B cell (primary cell): Measurements from ENCODE around the gene FBXO9. TPM values are rescaled to one million over a fixed set of nuclear protein-coding genes. Genes with fewer than 3 reads are reported as not detected.

Experiments used
- ATAC-seq: fragments of 200-7000 bp; cut with Tn5 transposase; one replicate; pipeline ENCODE4 v1.10.0; 2021; ENCODE audit warnings: low read depth, mild to moderate bottlenecking, moderate number of reproducible peaks, moderate library complexity
- CTCF ChIA-PET: fragments of 350-600 bp; sonication (Branson Sonifier 250); formaldehyde crosslinking; loops from one replicate; lab custom pipeline; 2021; ENCODE audit warnings: antibody characterized with exemption, inconsistent platforms; lab: Charles Lee
- POLR2A ChIA-PET: fragments of 350-600 bp; sonication (Branson Sonifier 250); formaldehyde crosslinking; loops from one replicate; lab custom pipeline; 2021; ENCODE audit warnings: antibody characterized with exemption; lab: Charles Lee
- DNase-seq: peaks from one replicate; pipeline ENCODE4 v3.0.0; 2013
- H2AFZ ChIP-seq: 2 replicates; pipeline ENCODE4 v1.6.1; 2012; ENCODE audit warnings: mild to moderate bottlenecking, low read depth, low read length; ENCODE audit not compliant: insufficient read depth, poor library complexity, severe bottlenecking
- H3K27ac ChIP-seq, 2 donors: 1 replicate in 1 of 2; 2 replicates in 1 of 2; pipeline ENCODE4 v1.5.1; 2012 to 2013; ENCODE audit warnings: low read length in 2 of 2, mild to moderate bottlenecking in 2 of 2, moderate library complexity in 1 of 2
- H3K27me3 ChIP-seq, 4 experiments: fragments of 200-600 bp in 1 of 4; sonication (generic) in 1 of 4; replicated peaks in 1 of 4; 1 replicate in 2 of 4; 2 replicates in 2 of 4; pipeline versions ENCODE4 v1.6.1 to v1.7.0; 2013 to 2016; ENCODE audit warnings: low read length in 3 of 4, mild to moderate bottlenecking in 2 of 4, mixed read lengths in 1 of 4, moderate library complexity in 1 of 4; ENCODE audit not compliant: insufficient read depth in 4 of 4, control insufficient read depth in 3 of 4; ENCODE audit errors: control extremely low read depth in 1 of 4
- H3K36me3 ChIP-seq, 2 experiments: replicated peaks in 1 of 2; 1 replicate in 1 of 2; 2 replicates in 1 of 2; pipeline versions ENCODE4 v1.6.1 to v1.7.1; 2013; ENCODE audit warnings: low read length in 1 of 2; ENCODE audit not compliant: insufficient read depth in 2 of 2, control insufficient read depth in 1 of 2; ENCODE audit errors: control extremely low read depth in 1 of 2, extremely low read depth in 1 of 2
- H3K4me1 ChIP-seq, 2 donors: fragments of 200-600 bp in 1 of 2; sonication (generic) in 1 of 2; 1 replicate in 1 of 2; 2 replicates in 1 of 2; pipeline versions ENCODE4 v1.5.1 to v1.6.1; 2013 to 2017; ENCODE audit warnings: low read length in 2 of 2; ENCODE audit not compliant: control insufficient read depth in 2 of 2, insufficient read depth in 2 of 2
- H3K4me2 ChIP-seq: replicated peaks from 2 replicates; pipeline ENCODE3; 2012; ENCODE audit warnings: mild to moderate bottlenecking, low read depth, low read length; ENCODE audit not compliant: poor library complexity, severe bottlenecking
- H3K4me3 ChIP-seq, 5 experiments: fragments of 200-600 bp in 1 of 5; sonication (generic) in 1 of 5; 1 replicate in 3 of 5; 2 replicates in 2 of 5; pipeline versions ENCODE4 v1.5.1 to v1.7.0; 2011 to 2016; ENCODE audit warnings: low read length in 4 of 5, mild to moderate bottlenecking in 4 of 5, low read depth in 2 of 5, control low read depth in 1 of 5, moderate library complexity in 1 of 5; ENCODE audit not compliant: insufficient read depth in 1 of 5; ENCODE audit errors: control extremely low read depth in 1 of 5, extremely low read depth in 1 of 5
- H3K79me2 ChIP-seq: fragments of 200-600 bp; sonication (generic); one replicate; pipeline ENCODE4 v1.6.0; 2016; ENCODE audit warnings: low read length; ENCODE audit not compliant: control insufficient read depth, insufficient read depth
- H3K9ac ChIP-seq: fragments of 200-600 bp; sonication (generic); 2 replicates; pipeline ENCODE4 v1.6.1; 2017; ENCODE audit warnings: mild to moderate bottlenecking, low read length, moderate library complexity
- H3K9me3 ChIP-seq, 3 donors: one replicate each; pipeline versions ENCODE4 v1.6.1 to v1.7.1; 2013; ENCODE audit warnings: low read length in 2 of 3; ENCODE audit not compliant: control insufficient read depth in 2 of 3, insufficient read depth in 1 of 3; ENCODE audit errors: control extremely low read depth in 1 of 3
- H4K20me1 ChIP-seq: 2 replicates; pipeline ENCODE4 v1.6.0; 2012; ENCODE audit warnings: mild to moderate bottlenecking, low read length; ENCODE audit not compliant: insufficient read depth, control insufficient read depth, poor library complexity, severe bottlenecking
- H3K27ac Mint-ChIP-seq: one replicate; pipeline ENCODE4 v1.8.0; 2021; ENCODE audit warnings: mixed read lengths
- H3K27me3 Mint-ChIP-seq: one replicate; pipeline ENCODE4 v1.8.0; 2021; ENCODE audit warnings: mixed read lengths
- H3K4me1 Mint-ChIP-seq: one replicate; pipeline ENCODE4 v1.8.0; 2021; ENCODE audit warnings: mixed read lengths
- H3K4me3 Mint-ChIP-seq: one replicate; pipeline ENCODE4 v1.8.0; 2021; ENCODE audit warnings: mixed read lengths
- H3K9me3 Mint-ChIP-seq: one replicate; pipeline ENCODE4 v1.8.0; 2022; ENCODE audit warnings: mixed read lengths; ENCODE audit not compliant: insufficient read depth
- EZH2 ChIP-seq: IDR thresholded peaks from 2 replicates; pipeline ENCODE4 v1.6.1; 2012; ENCODE audit warnings: borderline replicate concordance, low read depth, mild to moderate bottlenecking, moderate library complexity, low read length; ENCODE audit not compliant: insufficient read depth, poor library complexity, severe bottlenecking
- WGBS: methylation state at CpG from one replicate; pipeline ENCODE4 v1.1.5; 2013; ENCODE audit warnings: missing lambda C conversion rate; ENCODE audit not compliant: insufficient coverage; 5-methylcytosine and 5-hydroxymethylcytosine counted together
- intact Hi-C: fragments of 100-400 bp; cut with micrococcal nuclease; formaldehyde crosslinking; loops from one replicate; pipeline ENCODE4 v1.10.0; 2022
- polyA plus RNA-seq: library from polyadenylated mRNA; depleted of rRNA; stranded (reverse); fragments of >200 nt; gene quantifications from 2 replicates; pipeline ENCODE4 v1.2.3, GENCODE V29; 2012
- total RNA-seq, 2 donors: library from RNA; stranded (reverse); fragments of 120-200 nt in 1 of 2; gene quantifications; 1 replicate in 1 of 2; 2 replicates in 1 of 2; pipeline versions ENCODE4 v1.2.3 to v1.2.4, GENCODE V29; 2013 to 2022
- TF ChIP-seq, protein P1 (sequence below): fragments of 200-600 bp; IDR thresholded peaks from one replicate; pipeline ENCODE4 v1.8.0; 2022; ENCODE audit warnings: antibody characterized with exemption, mild to moderate bottlenecking

The FBXO9 gene
- total and polyA plus RNA-seq, 2 donors (not counting 1 experiment from before 2014, with no cell fraction given): 105 TPM

DNA sequence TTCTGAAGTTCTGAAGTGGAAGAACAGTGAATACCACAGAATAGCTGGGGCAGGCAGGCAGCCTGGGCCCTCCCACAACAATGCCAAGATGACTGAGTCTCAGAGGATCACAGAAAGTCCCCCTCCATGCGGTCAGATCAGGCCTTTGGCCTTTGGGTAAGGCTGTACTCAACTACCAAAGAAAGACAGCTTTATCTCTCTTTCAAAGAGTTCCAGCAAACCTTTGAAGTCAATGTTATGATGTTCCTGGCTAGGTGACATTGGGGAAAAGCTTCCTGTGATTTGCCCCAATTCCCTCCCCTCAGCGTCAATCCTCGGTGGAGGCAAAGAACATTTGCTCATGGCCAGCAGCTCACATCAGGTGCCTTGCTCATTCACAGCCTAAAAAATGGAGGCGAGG lies 10.7 kb upstream of the FBXO9 start:
- no peaks in the 10 kb centered on the region for H4K20me1 ChIP-seq
- peaks cover 7 to 8% of the 10 kb centered on the region in 2 donors for H3K4me1 ChIP-seq
- no peak overlapping the region for H2AFZ ChIP-seq
- intact Hi-C loops: no loop called here
- H3K27ac ChIP-seq: no peak overlapping the region
- H3K27me3 Mint-ChIP-seq: no peaks in the 10 kb centered on the region
- peaks cover 38% of the 10 kb centered on the region for H3K4me1 Mint-ChIP-seq
- H3K9me3 Mint-ChIP-seq: no peaks in the 10 kb centered on the region
- H3K4me3 Mint-ChIP-seq: no peak overlapping the region
- ChIA-PET CTCF (interaction anchor here (1.1 to 1.3 kb wide), 3 partner anchors 9 to 432 kb away, joined by 3 to 4 read pairs (median 3); partner anchors contain the start of gene GSTA4), POLR2A (no interaction called here)
- no peak overlapping the region for H3K9ac ChIP-seq
- H3K27me3 ChIP-seq: no peaks in the 10 kb centered on the region
- no CpG with 5 or more reads among the region's 4 CpGs for WGBS
- H3K27ac Mint-ChIP-seq: no peak overlapping the region
- no peak for DNase-seq
- H3K4me2 ChIP-seq: no peak overlapping the region
- H3K36me3 ChIP-seq: peaks cover 0 to 3% of the 10 kb centered on the region in 2 experiments
- TF ChIP-seq, protein P1, sequence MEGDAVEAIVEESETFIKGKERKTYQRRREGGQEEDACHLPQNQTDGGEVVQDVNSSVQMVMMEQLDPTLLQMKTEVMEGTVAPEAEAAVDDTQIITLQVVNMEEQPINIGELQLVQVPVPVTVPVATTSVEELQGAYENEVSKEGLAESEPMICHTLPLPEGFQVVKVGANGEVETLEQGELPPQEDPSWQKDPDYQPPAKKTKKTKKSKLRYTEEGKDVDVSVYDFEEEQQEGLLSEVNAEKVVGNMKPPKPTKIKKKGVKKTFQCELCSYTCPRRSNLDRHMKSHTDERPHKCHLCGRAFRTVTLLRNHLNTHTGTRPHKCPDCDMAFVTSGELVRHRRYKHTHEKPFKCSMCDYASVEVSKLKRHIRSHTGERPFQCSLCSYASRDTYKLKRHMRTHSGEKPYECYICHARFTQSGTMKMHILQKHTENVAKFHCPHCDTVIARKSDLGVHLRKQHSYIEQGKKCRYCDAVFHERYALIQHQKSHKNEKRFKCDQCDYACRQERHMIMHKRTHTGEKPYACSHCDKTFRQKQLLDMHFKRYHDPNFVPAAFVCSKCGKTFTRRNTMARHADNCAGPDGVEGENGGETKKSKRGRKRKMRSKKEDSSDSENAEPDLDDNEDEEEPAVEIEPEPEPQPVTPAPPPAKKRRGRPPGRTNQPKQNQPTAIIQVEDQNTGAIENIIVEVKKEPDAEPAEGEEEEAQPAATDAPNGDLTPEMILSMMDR: no peak
- no peak for TF ChIP-seq EZH2
- no peak for ATAC-seq
- H3K4me3 ChIP-seq: no peak overlapping the region
- peaks cover 22% of the 10 kb centered on the region for H3K79me2 ChIP-seq
- no peaks in the 10 kb centered on the region for H3K9me3 ChIP-seq

DNA sequence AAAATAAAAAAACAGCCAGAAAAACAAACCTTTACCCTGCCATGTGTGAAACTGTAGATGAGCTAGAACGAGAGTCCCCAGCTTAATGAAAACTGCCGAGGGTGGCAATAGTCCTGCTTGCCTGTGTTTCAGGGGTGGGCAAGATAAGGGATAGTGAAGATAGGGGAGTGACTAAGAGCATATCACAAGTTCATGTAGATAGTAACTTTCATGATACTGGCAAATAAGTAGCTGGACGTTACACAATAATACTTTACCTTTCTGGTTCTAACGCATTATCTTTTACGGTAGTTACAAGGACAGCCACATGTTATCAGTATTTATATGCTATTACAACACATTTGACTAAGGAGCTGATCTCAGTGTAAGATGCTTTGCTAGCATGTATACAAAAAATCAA lies 9.3 kb upstream of the FBXO9 start:
- intact Hi-C loops: no loop called here
- H3K4me2 ChIP-seq: no peak overlapping the region
- Mint-ChIP-seq H3K27me3 (no peaks in the 10 kb centered on the region), H3K27ac (no peak overlapping the region), H3K4me1 (peaks cover 51% of the 10 kb centered on the region), H3K9me3 (no peaks in the 10 kb centered on the region), H3K4me3 (no peak overlapping the region)
- H3K9me3 ChIP-seq: no peaks in the 10 kb centered on the region
- no peak overlapping the region for H3K4me3 ChIP-seq
- CTCF ChIA-PET: interaction anchor here (1.2 kb wide), 1 partner anchor 8 kb away, joined by 4 read pairs; no protein-coding TSS in a partner anchor
- H3K27me3 ChIP-seq: no peaks in the 10 kb centered on the region
- no peaks in the 10 kb centered on the region for H4K20me1 ChIP-seq
- TF ChIP-seq EZH2: no peak
- TF ChIP-seq, protein P1: no peak
- WGBS: 83% methylated on average over 1 of the region's 5 CpGs
- ATAC-seq (no peak), DNase-seq (no peak)
- H3K79me2 ChIP-seq: peaks cover 35% of the 10 kb centered on the region
- H3K36me3 ChIP-seq: peaks cover 0 to 3% of the 10 kb centered on the region in 2 experiments
- POLR2A ChIA-PET: no interaction called here
- H2AFZ ChIP-seq: no peak overlapping the region
- peaks cover 19 to 20% of the 10 kb centered on the region in 2 donors for H3K4me1 ChIP-seq
- no peak overlapping the region for H3K9ac ChIP-seq
- no peak overlapping the region for H3K27ac ChIP-seq
